ENCODE results near the gene RAB42. TPM values are rescaled to one million over a fixed set of nuclear protein-coding genes. Genes with fewer than 3 reads are reported as not detected.
A peak's percentile ranks its signal among the peaks of the same experiment; 100 is the strongest.
"Not testable (repeated sequence)": the region's sequence is repeated elsewhere in the genome, so short reads cannot be mapped to it uniquely, and the experiment has no call there.

The RAB42 gene
- total RNA-seq, 4 donors from 2014 or later, result 1.3 to 3.5 (median 1.8) TPM

- intact Hi-C loops (cut with DNase I), result no loop called here
- Histone ChIP-seq H3K36me3 (no peaks in the 10 kb centered on the region), H3K4me3 (replicated peaks in 1 of 3) (no peak overlapping the region), H3K9me3 (no peaks in the 10 kb centered on the region), H3K4me1 (peaks cover 3 to 4% of the 10 kb centered on the region in 2 donors), H3K27ac (no peak overlapping the region), H3K27me3 (no peaks in the 10 kb centered on the region)
- TF ChIP-seq POLR2A (IDR thresholded peaks at IDR 0.05), result no peak
- no peak for TF ChIP-seq CTCF (IDR thresholded peaks at IDR 0.05)
- no peak for DNase-seq
- 96 to 97% methylated on average over 10 of the region's 10 CpGs for WGBS, 2 donors
These were observed 3.5 kb downstream of the RAB42 start for GRCh38 chr1:28595412-28596191.

- H3K27ac ChIP-seq; H3K9me3 ChIP-seq; H3K27me3 ChIP-seq; H3K36me3 ChIP-seq; H3K4me3 ChIP-seq (replicated peaks in 1 of 3); DNase-seq; H3K4me1 ChIP-seq; intact Hi-C loops (cut with DNase I): not testable (repeated sequence)
- WGBS, 2 donors, result 95 to 98% methylated on average over 11 of the region's 11 CpGs
These were observed 4.2 kb downstream of the RAB42 start for GRCh38 chr1:28596276-28596675.

GRCh38 chr1:28601696-28602095, 9.6 kb downstream of the RAB42 start:
- DNase-seq, result no peak
- no peaks in the 10 kb centered on the region for H3K27me3 ChIP-seq
- H3K9me3 ChIP-seq, result no peaks in the 10 kb centered on the region
- H3K36me3 ChIP-seq, result peaks cover 6 to 17% of the 10 kb centered on the region in 2 donors
- intact Hi-C loops (cut with DNase I), result loop anchor here (5.0 kb wide), 2 partner anchors 84 to 244 kb away; no protein-coding TSS in a partner anchor
- H3K4me1 ChIP-seq, result no peaks in the 10 kb centered on the region
- TF ChIP-seq POLR2A (IDR thresholded peaks at IDR 0.05) (no peak), CTCF (IDR thresholded peaks at IDR 0.05) (no peak)
- 66 to 84% methylated on average over 3 of the region's 3 CpGs for WGBS, 2 donors
- no peak overlapping the region for H3K27ac ChIP-seq
- no peak overlapping the region for H3K4me3 ChIP-seq (replicated peaks in 1 of 3)

GRCh38 chr1:28602536-28603439, 10.7 kb downstream of the RAB42 start:
- Histone ChIP-seq H3K4me3 (replicated peaks in 1 of 3) (no peak overlapping the region), H3K27me3 (no peaks in the 10 kb centered on the region), H3K27ac (no peak overlapping the region), H3K36me3 (peaks cover 6 to 25% of the 10 kb centered on the region in 2 donors), H3K9me3 (no peaks in the 10 kb centered on the region), H3K4me1 (no peaks in the 10 kb centered on the region)
- 69 to 73% methylated on average over 15 of the region's 15 CpGs for WGBS, 2 donors
- DNase-seq, result peak; percentile 67 to 69
- TF ChIP-seq CTCF (IDR thresholded peaks at IDR 0.05) (peak in 4 of 6 experiments; percentile 59 to 81 (median 68)), POLR2A (IDR thresholded peaks at IDR 0.05) (no peak)
- intact Hi-C loops (cut with DNase I), result loop anchor here (5.0 kb wide), 2 partner anchors 85 to 245 kb away; no protein-coding TSS in a partner anchor

GRCh38 chr1:28604411-28604810, 12.3 kb downstream of the RAB42 start:
- WGBS, 2 donors, result 70 to 85% methylated on average over 5 of the region's 5 CpGs
- Histone ChIP-seq H3K4me3 (replicated peaks in 1 of 3) (no peak overlapping the region), H3K9me3 (no peaks in the 10 kb centered on the region), H3K27ac (no peak overlapping the region), H3K4me1 (no peaks in the 10 kb centered on the region), H3K36me3 (peaks cover 6 to 27% of the 10 kb centered on the region in 2 donors), H3K27me3 (no peaks in the 10 kb centered on the region)
- DNase-seq, result no peak
- intact Hi-C loops (cut with DNase I), result loop anchor here (5.0 kb wide), 2 partner anchors 87 to 247 kb away; no protein-coding TSS in a partner anchor
- TF ChIP-seq POLR2A (IDR thresholded peaks at IDR 0.05), result no peak
- TF ChIP-seq CTCF (IDR thresholded peaks at IDR 0.05), result no peak
